T-helper 2 cell treated with Interferon-gamma antibody and Interleukin-4, amounts not matched to agents 5 μg/mL and 100 μg/mL, for 36 hours (primary cell): ENCODE results near the gene SEMA5A.

ENCODE experiments used
- DNase-seq: peaks from one replicate; pipeline ENCODE4 v3.0.0; 2021; ENCODE audit warnings: low spot score
- H3K27ac Mint-ChIP-seq: one replicate; pipeline ENCODE4 v1.8.0; 2021; ENCODE audit warnings: mild to moderate bottlenecking, mixed read lengths
- H3K27me3 Mint-ChIP-seq: one replicate; pipeline ENCODE4 v1.8.0; 2021; ENCODE audit warnings: low read depth, mixed read lengths
- H3K36me3 Mint-ChIP-seq: one replicate; pipeline ENCODE4 v1.8.0; 2021; ENCODE audit warnings: low read depth, mixed read lengths
- H3K4me1 Mint-ChIP-seq: one replicate; pipeline ENCODE4 v1.8.0; 2021; ENCODE audit warnings: low read depth, mixed read lengths
- H3K4me3 Mint-ChIP-seq: one replicate; pipeline ENCODE4 v1.8.0; 2022; ENCODE audit warnings: mild to moderate bottlenecking, moderate library complexity, mixed read lengths
- H3K9me3 Mint-ChIP-seq: one replicate; pipeline ENCODE4 v1.8.0; 2021; ENCODE audit warnings: mixed read lengths

The SEMA5A gene

DNA sequence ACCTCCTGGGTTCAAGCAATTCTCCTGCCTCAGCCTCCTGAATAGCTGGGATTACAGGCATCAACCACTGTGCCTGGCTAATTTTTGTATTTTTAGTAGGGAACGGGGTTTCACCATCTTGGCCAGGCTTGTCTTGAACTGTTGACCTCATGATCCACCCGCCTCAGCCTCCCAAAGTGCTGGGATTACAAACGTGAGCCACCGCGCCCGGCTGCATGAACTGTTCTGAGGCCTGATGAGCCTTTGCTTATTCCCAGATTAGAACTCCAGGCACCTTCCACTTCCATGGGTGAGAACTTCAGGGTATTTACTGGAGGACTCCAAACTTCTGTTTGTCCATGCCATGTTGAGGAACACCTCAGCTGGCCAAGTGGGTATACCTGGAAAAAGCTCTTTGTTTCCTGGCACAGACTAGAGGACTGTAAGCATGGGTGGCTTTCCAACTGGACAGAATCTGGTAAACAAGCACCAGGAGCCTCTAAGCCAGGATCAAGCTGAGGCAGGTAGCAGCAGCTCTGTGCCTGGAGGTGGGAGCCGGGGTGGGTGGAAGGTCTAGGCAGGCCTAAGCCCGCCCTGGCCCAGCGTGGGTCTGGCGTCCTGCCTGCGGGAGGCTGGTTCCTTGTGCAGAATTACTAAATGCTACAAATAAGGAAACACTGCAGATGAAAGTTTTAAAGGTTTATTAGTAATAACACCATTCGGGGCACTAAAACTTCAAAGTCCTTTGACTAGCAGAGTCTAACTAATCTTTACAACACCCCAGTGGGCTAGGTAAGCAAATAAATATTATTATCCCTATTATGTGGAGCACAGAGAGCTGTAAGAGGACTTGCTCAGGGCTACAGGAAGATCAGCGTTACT is 78.4 kb downstream of the SEMA5A start:
- Mint-ChIP-seq H3K4me1 (no peaks in the 10 kb centered on the region), H3K36me3 (no peaks in the 10 kb centered on the region), H3K4me3 (no peak overlapping the region)

GRCh38 chr5:9466697-9467096 is 79.2 kb downstream of the SEMA5A start:
- DNase-seq = no peak
- H3K27me3 Mint-ChIP-seq = no peaks in the 10 kb centered on the region
- H3K9me3 Mint-ChIP-seq = no peaks in the 10 kb centered on the region
- H3K27ac Mint-ChIP-seq = no peak overlapping the region
- H3K4me1 Mint-ChIP-seq = no peaks in the 10 kb centered on the region
- H3K36me3 Mint-ChIP-seq = no peaks in the 10 kb centered on the region
- H3K4me3 Mint-ChIP-seq = no peak overlapping the region

More for the DNA sequence above, 78.4 kb downstream of the SEMA5A start:
- no peak overlapping the region for H3K27ac Mint-ChIP-seq
- no peaks in the 10 kb centered on the region for H3K9me3 Mint-ChIP-seq
- H3K27me3 Mint-ChIP-seq = no peaks in the 10 kb centered on the region
- no peak for DNase-seq

DNA sequence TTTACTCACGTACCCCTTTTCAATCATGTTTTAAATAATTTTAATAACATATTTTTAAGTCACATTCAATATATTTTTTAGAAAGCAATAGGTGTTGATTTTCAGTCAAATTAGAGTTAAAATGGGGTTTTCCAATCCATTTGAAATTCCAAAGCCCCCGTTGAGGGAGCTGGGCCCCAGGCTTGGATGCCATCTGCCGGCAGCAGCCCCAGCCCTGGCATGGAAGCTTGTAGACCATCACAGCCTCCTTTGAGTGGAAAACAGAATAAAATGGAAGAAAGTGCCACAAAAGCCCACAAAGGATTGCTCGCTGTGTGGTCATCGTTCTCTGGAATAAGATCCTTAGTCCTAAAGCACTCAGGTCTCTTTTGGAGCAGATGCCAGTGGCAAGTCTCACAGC is 81.4 kb downstream of the SEMA5A start:
- Mint-ChIP-seq H3K36me3 (no peaks in the 10 kb centered on the region), H3K4me3 (no peak overlapping the region), H3K27me3 (no peaks in the 10 kb centered on the region), H3K4me1 (no peaks in the 10 kb centered on the region), H3K9me3 (no peaks in the 10 kb centered on the region), H3K27ac (no peak overlapping the region)
- no peak for DNase-seq

GRCh38 chr5:9462109-9462508 is 83.8 kb downstream of the SEMA5A start:
- Mint-ChIP-seq H3K9me3 (no peaks in the 10 kb centered on the region), H3K36me3 (no peaks in the 10 kb centered on the region), H3K27ac (no peak overlapping the region), H3K4me3 (no peak overlapping the region), H3K27me3 (no peaks in the 10 kb centered on the region), H3K4me1 (no peaks in the 10 kb centered on the region)
- DNase-seq = no peak

DNA sequence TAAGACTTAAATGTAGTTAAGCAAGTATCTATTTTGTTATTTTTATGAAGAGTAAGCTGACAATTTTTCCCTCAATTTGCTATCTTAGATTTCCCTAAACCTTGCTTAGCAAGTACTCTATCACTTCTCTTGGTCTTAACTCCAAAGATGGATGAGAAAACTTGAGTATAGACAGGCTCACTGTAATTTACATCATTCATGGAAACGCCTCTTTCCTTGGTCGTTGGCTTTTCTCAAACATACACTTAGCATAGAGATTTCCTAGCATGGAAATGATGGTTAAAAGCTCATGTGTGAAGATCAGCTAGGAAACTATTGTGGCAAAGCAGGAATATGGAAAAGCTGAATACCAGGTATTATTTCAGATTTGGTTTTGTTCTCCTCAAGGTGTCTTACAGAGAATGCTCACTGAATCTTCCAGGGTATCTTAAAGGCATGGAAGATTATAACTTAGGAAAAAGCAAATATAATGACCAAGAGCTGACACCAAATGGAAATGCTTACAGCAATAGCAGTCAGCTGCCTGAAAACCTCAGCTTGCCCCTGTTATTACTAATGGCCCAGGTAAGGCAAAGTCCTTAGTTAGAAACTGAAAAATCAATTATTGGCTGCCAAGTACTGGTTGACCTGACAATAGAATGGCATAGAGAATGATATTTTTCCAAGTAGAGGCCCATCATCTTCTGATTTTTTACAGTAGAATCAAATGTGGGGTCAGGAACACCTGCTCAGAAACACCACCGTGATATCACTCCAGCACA is 84.8 kb downstream of the SEMA5A start:
- Mint-ChIP-seq H3K36me3 (no peaks in the 10 kb centered on the region), H3K4me3 (no peak overlapping the region), H3K4me1 (no peaks in the 10 kb centered on the region), H3K27me3 (no peaks in the 10 kb centered on the region), H3K9me3 (no peaks in the 10 kb centered on the region), H3K27ac (no peak overlapping the region)
- DNase-seq = no peak

DNA sequence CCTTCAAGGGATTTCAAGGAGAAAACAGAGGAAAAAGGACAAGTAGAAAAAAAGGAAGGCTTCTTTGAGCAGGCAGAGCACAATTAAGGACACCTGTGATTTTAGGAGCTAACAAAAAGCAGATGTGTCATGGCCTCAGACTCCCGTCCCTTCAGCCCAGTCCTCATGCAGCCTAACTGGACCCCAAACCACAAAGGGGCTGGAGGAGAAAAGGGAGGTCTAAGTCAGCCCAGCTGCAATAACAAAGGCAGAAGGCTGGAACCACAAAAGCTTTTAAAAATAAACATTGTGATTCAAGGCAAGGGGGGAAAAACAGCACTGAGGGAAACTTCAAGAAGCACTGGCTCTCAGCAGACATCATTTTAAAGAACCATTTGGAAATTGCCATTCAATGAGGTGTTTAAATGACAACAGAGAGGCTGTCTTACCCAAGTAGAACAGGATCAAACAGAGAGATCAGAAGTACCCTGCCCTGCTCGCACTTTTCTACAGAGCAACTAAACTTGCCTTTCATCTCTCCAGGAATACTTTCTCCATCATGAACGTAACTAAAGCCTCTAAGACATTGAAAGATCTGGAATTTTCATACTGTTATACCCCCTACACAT is 89.3 kb downstream of the SEMA5A start:
- H3K27me3 Mint-ChIP-seq = no peaks in the 10 kb centered on the region
- H3K27ac Mint-ChIP-seq = no peak overlapping the region
- no peak overlapping the region for H3K4me3 Mint-ChIP-seq
- DNase-seq = no peak
- no peaks in the 10 kb centered on the region for H3K36me3 Mint-ChIP-seq
- H3K9me3 Mint-ChIP-seq = no peaks in the 10 kb centered on the region
- H3K4me1 Mint-ChIP-seq = no peaks in the 10 kb centered on the region

DNA sequence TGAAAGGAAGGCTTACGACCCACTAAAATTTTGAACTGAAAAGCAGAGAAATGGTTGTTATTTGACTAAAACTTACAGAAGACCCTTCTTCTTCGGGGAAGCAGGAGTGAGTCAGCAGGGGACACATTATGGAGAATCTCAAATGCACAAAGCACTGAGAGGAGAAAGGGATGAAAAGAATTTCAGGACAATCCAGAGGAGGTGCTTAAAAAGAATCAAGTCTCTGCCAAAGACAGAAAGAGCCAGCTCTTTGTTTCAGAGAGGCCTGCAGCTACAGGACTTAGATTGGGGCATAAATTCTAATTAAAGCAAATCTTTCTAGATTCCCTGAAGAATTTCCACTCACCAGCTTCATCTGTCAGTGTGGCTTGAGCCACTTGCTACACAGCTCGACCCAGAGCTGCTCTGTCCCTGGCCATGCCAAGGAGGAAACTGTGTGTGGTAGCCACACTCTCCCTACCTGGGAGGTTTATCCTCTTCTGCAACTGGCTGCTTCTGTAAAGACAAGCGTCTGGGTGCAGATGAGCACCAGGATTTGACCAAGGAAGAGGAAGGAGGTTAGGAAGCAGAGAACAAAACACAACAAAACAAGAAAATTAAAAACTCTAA is 89.9 kb downstream of the SEMA5A start:
- Mint-ChIP-seq H3K36me3 (no peaks in the 10 kb centered on the region), H3K27me3 (no peaks in the 10 kb centered on the region), H3K4me1 (no peaks in the 10 kb centered on the region)

DNA sequence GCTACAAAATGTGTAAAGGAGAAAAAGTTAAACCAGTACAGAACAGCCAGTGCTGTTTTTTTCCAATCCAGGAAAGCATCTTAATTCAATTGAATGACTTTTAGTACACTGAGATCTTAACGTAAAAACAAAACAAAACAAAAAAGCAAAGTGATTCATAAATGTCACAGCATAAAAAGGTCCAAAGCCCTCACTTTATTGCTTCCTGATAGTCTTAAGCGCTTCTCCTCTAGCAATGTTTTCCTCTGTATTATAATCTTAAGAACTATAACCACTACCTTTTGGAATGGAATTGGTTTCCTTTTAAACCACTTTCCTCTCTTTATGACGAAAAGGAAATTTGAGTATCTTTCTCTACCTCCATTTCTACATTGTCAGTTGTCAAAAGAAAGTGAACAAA is 91.4 kb downstream of the SEMA5A start:
- DNase-seq = no peak

More for the DNA sequence above, 89.9 kb downstream of the SEMA5A start:
- DNase-seq = no peak
- Mint-ChIP-seq H3K9me3 (no peaks in the 10 kb centered on the region), H3K4me3 (no peak overlapping the region), H3K27ac (no peak overlapping the region)

GRCh38 chr5:9454012-9454481 is 91.8 kb downstream of the SEMA5A start:
- Mint-ChIP-seq H3K36me3 (no peaks in the 10 kb centered on the region), H3K4me1 (no peaks in the 10 kb centered on the region), H3K9me3 (peaks cover 3% of the 10 kb centered on the region), H3K27me3 (no peaks in the 10 kb centered on the region), H3K4me3 (no peak overlapping the region), H3K27ac (no peak overlapping the region)
- DNase-seq = no peak

More for the DNA sequence above, 91.4 kb downstream of the SEMA5A start:
- Mint-ChIP-seq H3K27ac (no peak overlapping the region), H3K36me3 (no peaks in the 10 kb centered on the region), H3K4me1 (no peaks in the 10 kb centered on the region), H3K4me3 (no peak overlapping the region), H3K27me3 (no peaks in the 10 kb centered on the region), H3K9me3 (no peaks in the 10 kb centered on the region)

GRCh38 chr5:9453480-9454011 is 92.3 kb downstream of the SEMA5A start:
- Mint-ChIP-seq H3K27ac (no peak overlapping the region), H3K27me3 (no peaks in the 10 kb centered on the region), H3K9me3 (peaks cover 8% of the 10 kb centered on the region), H3K4me1 (no peaks in the 10 kb centered on the region), H3K36me3 (no peaks in the 10 kb centered on the region), H3K4me3 (no peak overlapping the region)
- DNase-seq = no peak

GRCh38 chr5:9452181-9452580 is 93.7 kb downstream of the SEMA5A start:
- DNase-seq = no peak
- H3K27ac Mint-ChIP-seq = no peak overlapping the region
- no peak overlapping the region for H3K4me3 Mint-ChIP-seq
- no peaks in the 10 kb centered on the region for H3K4me1 Mint-ChIP-seq
- peaks cover 17% of the 10 kb centered on the region for H3K9me3 Mint-ChIP-seq
- H3K36me3 Mint-ChIP-seq = no peaks in the 10 kb centered on the region
- H3K27me3 Mint-ChIP-seq = no peaks in the 10 kb centered on the region

GRCh38 chr5:9451037-9451436 is 94.8 kb downstream of the SEMA5A start:
- Mint-ChIP-seq H3K4me1 (no peaks in the 10 kb centered on the region), H3K4me3 (no peak overlapping the region), H3K27ac (no peak overlapping the region), H3K9me3 (peaks cover 17% of the 10 kb centered on the region), H3K27me3 (no peaks in the 10 kb centered on the region), H3K36me3 (no peaks in the 10 kb centered on the region)
- no peak for DNase-seq

GRCh38 chr5:9447691-9448090 is 98.2 kb downstream of the SEMA5A start:
- Mint-ChIP-seq H3K27me3 (no peaks in the 10 kb centered on the region), H3K4me3 (no peak overlapping the region), H3K27ac (no peak overlapping the region), H3K36me3 (no peaks in the 10 kb centered on the region), H3K4me1 (no peaks in the 10 kb centered on the region), H3K9me3 (peaks cover 22% of the 10 kb centered on the region)
- DNase-seq = no peak
